ENCODE data around the gene STX10. TPM values are rescaled to one million over a fixed set of nuclear protein-coding genes. Genes with fewer than 3 reads are reported as not detected.
"Not testable (repeated sequence)": the region's sequence is repeated elsewhere in the genome, so short reads cannot be mapped to it uniquely, and the experiment has no call there.

The STX10 gene
- total RNA-seq, 1 donor from 2014 or later, result 84.6 TPM

GRCh38 chr19:13164343-13165161 lies 14.4 kb upstream of the STX10 start:
- DNase-seq, result peak; percentile 93

DNA sequence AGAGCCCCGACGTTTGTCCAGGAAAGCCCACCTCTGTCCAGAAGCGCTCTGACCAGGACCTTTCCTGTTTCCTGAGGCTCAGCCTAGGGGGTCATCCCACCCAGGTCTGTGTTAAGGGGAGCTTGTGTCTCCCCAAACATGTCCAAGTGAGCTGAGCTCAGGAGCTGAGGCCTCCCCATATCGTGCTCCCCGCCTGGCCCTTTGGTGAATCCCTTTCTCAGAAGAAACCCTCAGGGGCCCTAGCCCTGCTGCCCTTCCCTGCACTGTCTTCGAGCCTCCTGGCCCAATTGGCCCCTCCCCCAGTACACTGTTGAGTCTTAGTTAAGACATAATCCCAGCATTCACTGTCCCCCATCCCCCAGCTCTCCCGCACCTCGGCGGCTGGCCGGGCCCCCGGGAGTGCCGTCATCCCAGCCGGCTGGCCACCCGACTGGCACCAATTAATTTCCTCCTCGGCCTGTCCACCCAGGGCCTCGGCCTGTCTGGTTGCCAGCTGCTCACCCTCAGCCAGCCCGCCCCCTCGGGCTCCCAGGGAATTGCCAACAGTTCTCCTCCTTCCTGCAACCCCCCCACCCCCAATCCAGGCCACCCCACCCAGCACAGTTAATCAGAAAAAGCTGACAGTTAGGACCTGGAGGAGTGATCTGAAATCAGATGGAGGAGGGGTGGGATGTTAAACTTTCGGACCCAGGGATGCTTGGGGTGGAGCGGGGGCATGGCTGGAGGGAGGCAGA lies 13.6 kb upstream of the STX10 start:
- DNase-seq, result peak; percentile 74

DNA sequence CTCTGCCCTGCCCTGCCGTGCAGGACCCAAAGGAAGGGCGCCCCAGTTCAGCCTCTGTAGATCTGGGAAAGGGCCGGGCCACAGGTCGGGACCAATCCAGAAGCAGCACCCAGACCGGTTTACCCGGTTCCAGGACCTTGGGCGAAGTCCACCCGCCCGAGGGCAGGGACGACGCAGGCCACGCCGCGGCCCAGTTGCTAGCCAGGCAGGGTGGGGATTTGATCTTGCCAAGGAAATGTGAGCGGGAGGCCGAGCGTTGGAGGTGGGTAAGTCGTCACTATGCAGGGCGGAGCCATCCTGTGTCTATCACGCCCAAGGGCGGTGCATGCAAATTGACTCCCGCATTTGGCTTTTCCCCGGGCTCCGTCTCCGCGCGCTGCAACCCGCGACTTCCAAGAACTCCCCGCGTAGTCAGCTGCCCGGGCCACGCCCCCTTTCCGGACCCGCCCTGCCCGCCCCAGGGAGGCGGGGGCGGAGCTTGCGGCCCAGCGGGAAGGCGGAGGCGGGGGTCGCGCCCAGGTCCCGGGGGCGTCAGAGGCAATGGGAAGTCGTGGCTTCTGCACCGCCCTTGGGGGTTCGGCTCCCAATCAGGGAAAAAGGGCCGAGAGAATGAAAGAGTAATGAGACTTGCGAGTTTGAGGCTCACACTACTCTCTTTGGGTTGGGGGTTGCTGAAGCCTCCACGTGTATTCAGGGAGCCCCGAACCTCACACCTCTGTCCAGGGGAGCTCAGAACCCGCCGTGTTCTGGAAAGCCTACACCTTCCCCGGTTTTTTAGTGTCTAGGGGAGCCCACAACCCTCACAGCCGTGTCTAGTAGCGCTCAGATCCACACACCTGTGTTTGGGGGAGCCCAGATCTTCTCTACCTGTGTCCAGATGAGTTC lies 12.8 kb upstream of the STX10 start:
- DNase-seq, result peak; percentile 99

DNA sequence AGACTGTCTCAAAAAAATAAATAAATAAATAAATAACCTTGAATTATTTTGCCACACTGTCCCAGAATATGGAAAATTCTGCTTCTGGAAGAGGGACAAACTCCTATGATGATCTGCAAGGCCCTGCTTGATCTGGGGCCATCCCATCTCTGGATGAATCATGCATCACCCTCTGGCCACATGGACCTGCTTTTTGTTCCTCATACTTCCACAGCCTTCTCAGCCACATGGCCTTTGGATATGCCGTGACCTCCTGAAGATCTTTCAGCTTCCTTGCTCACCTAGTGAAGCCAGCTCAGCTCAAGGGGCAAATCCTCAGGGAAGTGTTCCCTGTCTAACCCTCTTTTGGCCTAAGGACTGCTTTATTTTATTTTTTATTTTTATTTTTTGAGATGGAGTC lies 10.4 kb upstream of the STX10 start:
- no peak for DNase-seq

DNA sequence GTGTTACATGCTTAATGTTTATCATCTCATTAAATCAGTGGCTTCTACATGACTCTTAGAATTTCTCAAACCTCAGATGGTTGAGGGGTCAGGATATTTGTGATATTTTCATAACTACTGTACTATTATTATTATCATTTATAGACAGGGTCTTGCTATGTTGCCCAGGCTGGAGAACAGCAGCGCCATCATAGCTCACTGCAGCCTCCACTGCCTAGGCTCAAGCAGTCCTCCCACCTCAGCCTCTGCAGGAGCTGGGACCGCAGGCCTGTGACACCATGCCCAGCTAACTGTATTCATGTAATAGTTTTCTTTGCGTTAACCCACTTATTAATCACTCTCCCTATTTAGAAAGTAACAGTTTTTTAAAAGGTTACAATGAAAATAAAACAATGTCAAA lies 9.5 kb upstream of the STX10 start:
- DNase-seq, result no peak

DNA sequence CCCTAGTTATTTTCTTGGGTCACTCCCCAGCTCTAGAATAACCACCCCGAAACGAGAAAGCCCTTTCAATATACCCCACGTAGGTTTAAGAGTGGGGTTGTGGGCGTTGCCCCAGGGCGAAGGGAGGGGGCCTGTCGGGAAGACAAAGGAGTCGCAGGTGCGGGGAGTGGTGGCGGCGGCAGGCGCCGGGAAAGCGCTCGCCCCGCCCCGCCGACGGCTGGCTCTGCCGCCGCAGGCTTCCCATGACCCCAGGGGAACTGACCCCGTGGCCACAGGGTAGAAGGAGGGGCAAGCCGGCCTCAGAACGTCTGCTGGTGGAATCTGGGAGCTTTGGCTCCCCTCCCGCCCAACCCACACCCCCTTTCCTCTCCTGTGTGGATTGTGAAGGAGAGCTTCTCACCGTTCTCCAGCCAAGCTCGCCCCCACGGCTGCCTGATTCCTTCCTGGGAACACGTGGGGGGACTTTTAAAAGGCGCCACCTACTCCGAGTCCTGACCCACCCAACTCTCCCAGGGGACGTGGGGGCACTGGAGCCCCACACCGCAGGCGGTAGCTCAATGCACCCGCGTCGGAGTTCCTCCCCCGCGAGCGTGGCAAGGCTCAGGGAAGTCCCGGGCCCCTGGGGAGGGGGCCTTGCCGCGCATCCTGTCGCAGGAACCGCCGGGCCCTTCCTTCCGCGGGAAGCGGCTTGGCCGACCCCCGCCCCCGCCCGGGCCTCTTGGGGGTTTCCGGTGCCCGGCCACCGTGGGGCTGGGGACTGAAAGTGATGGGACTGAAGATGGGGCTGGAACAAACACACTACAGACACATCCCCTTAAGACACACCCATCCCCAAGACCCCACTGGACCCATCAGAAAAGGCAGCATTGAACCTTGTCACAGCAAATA lies 5.5 kb upstream of the STX10 start:
- peak; percentile 88 for DNase-seq

GRCh38 chr19:13154911-13155471 lies 4.8 kb upstream of the STX10 start:
- peak; percentile 80 for DNase-seq

DNA sequence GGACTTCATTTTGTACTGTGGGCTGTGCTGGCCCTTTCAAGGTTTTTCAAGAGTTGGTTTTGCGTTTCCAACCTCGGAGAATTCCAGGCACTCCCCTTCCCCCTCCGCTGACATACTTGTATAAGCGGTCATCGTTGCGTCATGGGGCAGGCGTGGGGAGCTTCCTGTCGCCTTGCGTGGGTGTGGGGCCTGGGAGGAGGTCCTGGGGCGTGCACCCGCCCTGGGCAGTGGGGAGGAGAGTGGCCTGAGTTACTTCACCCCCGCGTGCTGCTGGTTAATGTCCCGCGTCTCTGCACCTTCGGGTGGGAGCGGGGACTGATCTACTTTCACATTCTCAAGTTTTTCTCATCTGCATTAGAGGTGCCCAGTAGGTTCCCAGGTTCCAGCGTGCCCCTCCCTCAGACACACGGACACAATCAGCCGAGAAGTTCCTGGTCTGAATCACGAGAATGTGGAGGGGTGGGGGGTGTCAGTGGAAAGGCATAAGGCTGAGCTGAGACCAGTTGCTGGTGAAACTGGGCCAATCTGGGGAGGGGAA lies 4.1 kb upstream of the STX10 start:
- peak; percentile 93 for DNase-seq

DNA sequence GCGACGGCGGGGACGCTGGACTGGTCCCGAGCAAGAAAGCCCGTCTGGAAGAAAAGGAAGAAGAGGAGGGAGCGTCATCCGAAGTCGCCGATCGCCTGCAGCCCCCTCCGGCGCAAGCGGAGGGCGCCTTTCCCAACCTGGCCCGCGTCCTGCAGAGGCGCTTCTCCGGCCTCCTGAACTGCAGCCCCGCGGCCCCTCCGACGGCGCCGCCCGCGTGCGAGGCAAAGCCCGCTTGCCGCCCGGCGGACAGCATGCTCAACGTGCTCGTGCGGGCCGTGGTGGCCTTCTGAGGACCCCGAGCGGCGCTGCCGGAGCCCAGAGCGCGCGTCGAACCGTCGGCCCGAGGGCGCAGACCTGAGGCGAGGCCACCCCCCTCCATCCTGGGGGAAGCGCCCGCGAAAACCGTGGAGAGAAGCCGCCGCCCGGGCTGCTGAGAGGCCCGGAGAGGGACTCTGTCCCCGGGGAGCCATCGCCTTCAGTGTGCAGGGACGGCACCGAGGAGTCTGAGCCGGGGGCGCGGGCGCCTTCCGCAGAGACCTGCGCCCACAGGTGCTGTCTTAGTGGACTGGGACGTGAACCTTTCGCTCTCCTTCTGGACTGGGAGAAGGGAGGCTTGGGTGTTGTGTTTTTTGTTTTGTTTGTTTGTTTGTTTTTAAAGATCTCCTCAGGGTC lies 3.5 kb upstream of the STX10 start:
- peak; percentile 62 for DNase-seq

DNA sequence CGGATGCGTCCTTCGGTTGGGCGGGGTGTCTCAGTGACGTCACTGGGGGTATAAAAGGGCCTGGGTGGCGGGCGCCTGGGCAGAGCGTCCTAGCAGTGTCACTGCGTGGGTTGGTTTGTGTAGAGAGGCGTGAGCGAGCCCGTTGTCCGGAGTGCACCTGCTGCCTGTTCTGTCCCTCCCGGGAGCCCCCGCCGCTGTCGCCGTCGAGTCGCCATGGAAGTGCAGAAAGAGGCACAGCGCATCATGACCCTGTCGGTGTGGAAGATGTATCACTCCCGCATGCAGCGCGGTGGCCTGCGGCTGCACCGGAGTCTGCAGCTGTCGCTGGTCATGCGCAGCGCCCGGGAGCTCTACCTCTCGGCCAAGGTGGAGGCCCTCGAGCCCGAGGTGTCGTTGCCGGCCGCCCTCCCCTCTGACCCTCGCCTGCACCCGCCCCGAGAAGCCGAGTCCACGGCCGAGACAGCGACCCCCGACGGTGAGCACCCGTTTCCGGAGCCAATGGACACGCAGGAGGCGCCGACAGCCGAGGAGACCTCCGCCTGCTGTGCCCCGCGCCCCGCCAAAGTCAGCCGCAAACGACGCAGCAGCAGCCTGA lies 2.9 kb upstream of the STX10 start:
- peak; percentile 96 for DNase-seq

DNA sequence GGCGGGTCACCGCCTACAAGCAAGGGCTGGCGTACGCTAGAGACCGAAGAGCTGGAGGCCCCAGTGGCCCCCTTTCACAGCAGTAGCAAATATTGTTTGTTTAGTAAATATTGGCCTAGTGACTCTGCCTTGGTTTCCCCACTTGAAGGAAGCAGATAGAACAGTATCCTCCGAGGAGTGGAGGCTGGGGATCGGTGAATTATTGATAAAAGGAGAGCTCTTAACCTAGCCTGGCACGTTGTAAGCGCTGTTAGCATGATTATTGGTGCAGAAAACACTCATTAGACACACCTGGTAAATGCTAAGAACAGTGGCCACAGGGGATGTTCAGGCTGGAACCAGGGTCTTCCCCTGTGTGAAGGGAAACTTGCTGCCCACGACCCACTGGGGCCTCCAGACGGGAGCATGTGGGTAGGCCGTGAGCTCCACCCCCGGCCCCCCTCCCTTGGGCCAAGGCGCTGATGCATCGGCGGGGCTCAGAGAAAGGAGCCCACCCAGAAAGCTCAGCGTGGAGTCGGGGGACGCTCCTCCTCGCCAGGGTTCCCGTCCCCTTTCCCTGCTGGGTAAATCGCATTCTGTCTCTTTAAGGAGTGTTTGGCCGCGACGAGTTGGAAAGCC lies 2.3 kb upstream of the STX10 start:
- no peak for DNase-seq

GRCh38 chr19:13151605-13152355 lies 1.6 kb upstream of the STX10 start:
- DNase-seq, result peak; percentile 98

- peak; percentile 42 for DNase-seq
These were observed 893 bp upstream of the STX10 start for GRCh38 chr19:13150931-13151604.

- DNase-seq, result peak; percentile 77
These were observed 468 bp downstream of the STX10 start for GRCh38 chr19:13149628-13150186.

- not testable (repeated sequence) for DNase-seq
These were observed 975 bp downstream of the STX10 start for GRCh38 chr19:13149173-13149627.

- DNase-seq, result peak; percentile 56
These were observed 3.2 kb downstream of the STX10 start for GRCh38 chr19:13146763-13147563.
